GM10266 (cell line): ENCODE measurements around the gene RAC3.

Experiments used
- DNase-seq: peaks from one replicate; pipeline ENCODE4 v3.0.0; 2012; ENCODE audit errors: extremely low spot score
- TF ChIP-seq, protein P1 (sequence below): IDR thresholded peaks from 2 replicates; pipeline ENCODE4 v1.5.1; 2012; ENCODE audit warnings: mild to moderate bottlenecking, low read depth; ENCODE audit not compliant: control insufficient read depth, insufficient read depth; ENCODE audit errors: missing control alignments

Gene RAC3

GRCh38 chr17:82065193-82065637 is 33.7 kb downstream of the RAC3 start:
- TF ChIP-seq, protein P1, sequence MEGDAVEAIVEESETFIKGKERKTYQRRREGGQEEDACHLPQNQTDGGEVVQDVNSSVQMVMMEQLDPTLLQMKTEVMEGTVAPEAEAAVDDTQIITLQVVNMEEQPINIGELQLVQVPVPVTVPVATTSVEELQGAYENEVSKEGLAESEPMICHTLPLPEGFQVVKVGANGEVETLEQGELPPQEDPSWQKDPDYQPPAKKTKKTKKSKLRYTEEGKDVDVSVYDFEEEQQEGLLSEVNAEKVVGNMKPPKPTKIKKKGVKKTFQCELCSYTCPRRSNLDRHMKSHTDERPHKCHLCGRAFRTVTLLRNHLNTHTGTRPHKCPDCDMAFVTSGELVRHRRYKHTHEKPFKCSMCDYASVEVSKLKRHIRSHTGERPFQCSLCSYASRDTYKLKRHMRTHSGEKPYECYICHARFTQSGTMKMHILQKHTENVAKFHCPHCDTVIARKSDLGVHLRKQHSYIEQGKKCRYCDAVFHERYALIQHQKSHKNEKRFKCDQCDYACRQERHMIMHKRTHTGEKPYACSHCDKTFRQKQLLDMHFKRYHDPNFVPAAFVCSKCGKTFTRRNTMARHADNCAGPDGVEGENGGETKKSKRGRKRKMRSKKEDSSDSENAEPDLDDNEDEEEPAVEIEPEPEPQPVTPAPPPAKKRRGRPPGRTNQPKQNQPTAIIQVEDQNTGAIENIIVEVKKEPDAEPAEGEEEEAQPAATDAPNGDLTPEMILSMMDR = no peak
- DNase-seq = no peak

GRCh38 chr17:82065638-82066303 is 34.3 kb downstream of the RAC3 start, which contains the start of gene DUS1L:
Gene DUS1L (minus strand): TSS chr17:82065804. CDS start chr17:82065059, 745 bp downstream.
- TF ChIP-seq, protein P1 = no peak
- peak; percentile 96 for DNase-seq

GRCh38 chr17:82070611-82071010 is 39.1 kb downstream of the RAC3 start:
- TF ChIP-seq, protein P1 = no peak
- DNase-seq = no peak

GRCh38 chr17:82072827-82073226 is 41.3 kb downstream of the RAC3 start:
- TF ChIP-seq, protein P1 = no peak
- DNase-seq = no peak

DNA sequence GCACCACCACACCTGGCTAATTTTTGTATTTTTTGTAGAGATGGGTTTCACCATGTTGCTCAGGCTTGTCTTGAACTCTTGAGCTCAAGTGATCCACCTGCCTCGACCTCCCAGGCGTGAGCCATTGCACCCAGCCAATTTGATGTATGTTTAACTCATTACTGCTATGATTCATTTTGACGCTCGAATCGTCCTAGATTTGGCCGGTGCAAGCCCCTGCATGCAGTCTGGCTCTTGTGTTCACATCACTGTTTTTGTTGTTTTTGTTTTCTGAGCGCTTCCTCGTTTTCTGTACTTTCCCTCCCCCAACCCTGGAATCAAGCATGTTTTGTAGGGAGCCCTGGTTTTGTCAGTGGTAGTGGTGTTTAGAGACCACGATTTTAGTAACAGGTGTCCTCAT is 42.0 kb downstream of the RAC3 start:
- DNase-seq = no peak
- TF ChIP-seq, protein P1 = no peak

DNA sequence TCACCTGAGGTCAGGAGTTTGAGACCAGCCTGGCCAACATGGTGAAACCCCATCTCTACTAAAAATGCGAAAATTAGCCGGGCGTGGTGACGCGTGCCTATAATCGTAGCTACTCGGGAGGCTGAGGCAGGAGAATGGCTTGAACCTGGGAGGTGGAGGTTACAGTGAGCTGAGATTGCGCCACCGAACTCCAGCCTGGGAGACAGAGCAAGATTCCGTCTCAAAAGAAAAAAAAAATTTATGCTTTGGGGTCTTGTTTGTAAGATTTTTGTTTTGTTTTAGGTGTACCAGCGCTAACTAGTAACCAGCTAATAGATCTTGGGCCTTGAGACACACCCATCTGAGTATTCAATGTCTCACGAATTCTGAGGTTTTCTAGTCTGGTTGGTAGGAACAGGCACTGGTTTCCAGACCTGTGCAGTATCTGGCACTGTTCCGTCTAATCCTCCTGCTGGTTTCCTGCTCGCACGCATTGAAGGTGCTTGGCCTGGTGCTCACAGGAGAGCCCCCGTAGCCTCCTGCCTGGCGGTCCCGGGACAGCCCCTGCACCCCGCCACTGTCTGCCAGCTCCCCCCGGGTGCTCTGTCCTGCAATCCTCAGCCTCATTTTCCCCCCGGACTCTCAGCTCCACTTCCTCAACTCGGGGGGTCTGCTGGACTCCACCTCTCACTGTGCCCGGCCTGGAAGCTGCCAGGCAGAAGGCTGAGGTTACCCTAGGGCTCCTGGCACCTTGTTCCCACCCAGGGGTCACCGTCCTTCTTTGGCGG is 44.7 kb downstream of the RAC3 start:
- no peak for DNase-seq
- TF ChIP-seq, protein P1 = no peak
